OCI-LY3 (cell line): ENCODE measurements around the gene TIPIN.
"Not testable (repeated sequence)": the region's sequence is repeated elsewhere in the genome, so short reads cannot be mapped to it uniquely, and the experiment has no call there.

Source experiments
- H2AFZ ChIP-seq: fragments of 200-600, 300-600 bp; shearing (Covaris generic); 2 replicates; pipeline ENCODE4 v1.6.0; 2014; ENCODE audit warnings: antibody characterized with exemption, low read depth, low read length
- H3K27ac ChIP-seq: fragments of 200-600, 300-600 bp; sonication (generic); 2 replicates; pipeline ENCODE4 v1.5.1; 2014; ENCODE audit warnings: mild to moderate bottlenecking, low read length, moderate library complexity, mixed read lengths
- H3K27me3 ChIP-seq: fragments of 200-600, 300-600 bp; sonication (generic); 2 replicates; pipeline ENCODE4 v1.6.1; 2014; ENCODE audit warnings: low read depth, low read length, mixed read lengths
- H3K36me3 ChIP-seq: fragments of 200-600, 300-600 bp; sonication (generic); replicated peaks from 2 replicates; pipeline ENCODE3; 2014; ENCODE audit warnings: low read depth, low read length, mixed read lengths
- H3K4me1 ChIP-seq: fragments of 300-600, 200-600 bp; sonication (generic); 2 replicates; pipeline ENCODE4 v1.6.1; 2014; ENCODE audit warnings: low read length, mixed read lengths
- H3K4me2 ChIP-seq: fragments of 200-600, 300-600 bp; sonication (generic); 2 replicates; pipeline ENCODE4 v1.6.1; 2014; ENCODE audit warnings: low read length, mixed read lengths
- H3K4me3 ChIP-seq: fragments of 300-600, 200-600 bp; sonication (generic); 2 replicates; pipeline ENCODE4 v1.5.1; 2014; ENCODE audit warnings: antibody characterized with exemption, mild to moderate bottlenecking, low read length, moderate library complexity
- H3K79me2 ChIP-seq: fragments of 300-600, 200-600 bp; shearing (Covaris generic); 2 replicates; pipeline ENCODE4 v1.6.1; 2014; ENCODE audit warnings: mild to moderate bottlenecking, low read length, mixed read lengths
- H3K9ac ChIP-seq: fragments of 300-600, 200-600 bp; shearing (Covaris generic); 2 replicates; pipeline ENCODE4 v1.6.0; 2014; ENCODE audit warnings: mild to moderate bottlenecking, low read length, moderate library complexity
- H3K9me3 ChIP-seq: fragments of 200-600, 300-600 bp; shearing (Covaris generic); 2 replicates; pipeline ENCODE4 v1.6.1; 2014; ENCODE audit warnings: low read length, mixed read lengths; ENCODE audit not compliant: insufficient read depth
- H4K20me1 ChIP-seq: fragments of 200-600, 300-600 bp; sonication (generic); 2 replicates; pipeline ENCODE4 v1.6.1; 2016; ENCODE audit warnings: low read length, mixed read lengths; ENCODE audit not compliant: insufficient read depth
- EZH2phosphoT487 ChIP-seq: fragments of 200-600 bp; shearing (Covaris generic); IDR thresholded peaks from 2 replicates; pipeline ENCODE4 v1.6.1; 2018; ENCODE audit warnings: antibody characterized with exemption, mixed run types, low read depth
- TF ChIP-seq, protein P1 (sequence below): fragments of 200-600, 300-600 bp; sonication (generic); IDR thresholded peaks from 2 replicates; pipeline ENCODE4 v1.5.1; 2014; ENCODE audit warnings: antibody characterized with exemption, low read length, low read depth

Gene TIPIN

DNA sequence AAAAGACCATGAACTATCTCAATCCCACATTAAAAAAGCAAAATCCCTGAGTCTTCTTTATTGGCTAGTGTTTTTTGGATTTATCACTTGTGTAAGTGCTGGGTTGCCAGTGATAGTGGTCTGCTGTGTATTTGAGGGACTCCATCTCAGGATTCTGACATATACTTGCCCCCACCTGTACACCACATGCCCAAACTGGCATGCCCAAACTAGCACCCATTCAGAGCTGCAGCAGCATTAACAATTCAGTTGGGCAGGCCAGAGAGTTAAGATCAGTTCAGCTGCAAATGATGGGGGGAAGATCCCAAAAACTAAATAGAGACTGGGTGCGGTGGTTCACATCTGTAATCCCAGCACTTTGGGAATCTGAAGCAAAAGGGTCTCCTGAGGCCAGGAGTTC is 6.3 kb upstream of the TIPIN start:
- no peaks in the 10 kb centered on the region for H4K20me1 ChIP-seq
- H3K4me2 ChIP-seq, result no peak overlapping the region
- no peaks in the 10 kb centered on the region for H3K9me3 ChIP-seq
- no peak overlapping the region for H2AFZ ChIP-seq
- no peak overlapping the region for H3K27ac ChIP-seq
- no peaks in the 10 kb centered on the region for H3K36me3 ChIP-seq
- TF ChIP-seq EZH2phosphoT487, result no peak
- TF ChIP-seq, protein P1, sequence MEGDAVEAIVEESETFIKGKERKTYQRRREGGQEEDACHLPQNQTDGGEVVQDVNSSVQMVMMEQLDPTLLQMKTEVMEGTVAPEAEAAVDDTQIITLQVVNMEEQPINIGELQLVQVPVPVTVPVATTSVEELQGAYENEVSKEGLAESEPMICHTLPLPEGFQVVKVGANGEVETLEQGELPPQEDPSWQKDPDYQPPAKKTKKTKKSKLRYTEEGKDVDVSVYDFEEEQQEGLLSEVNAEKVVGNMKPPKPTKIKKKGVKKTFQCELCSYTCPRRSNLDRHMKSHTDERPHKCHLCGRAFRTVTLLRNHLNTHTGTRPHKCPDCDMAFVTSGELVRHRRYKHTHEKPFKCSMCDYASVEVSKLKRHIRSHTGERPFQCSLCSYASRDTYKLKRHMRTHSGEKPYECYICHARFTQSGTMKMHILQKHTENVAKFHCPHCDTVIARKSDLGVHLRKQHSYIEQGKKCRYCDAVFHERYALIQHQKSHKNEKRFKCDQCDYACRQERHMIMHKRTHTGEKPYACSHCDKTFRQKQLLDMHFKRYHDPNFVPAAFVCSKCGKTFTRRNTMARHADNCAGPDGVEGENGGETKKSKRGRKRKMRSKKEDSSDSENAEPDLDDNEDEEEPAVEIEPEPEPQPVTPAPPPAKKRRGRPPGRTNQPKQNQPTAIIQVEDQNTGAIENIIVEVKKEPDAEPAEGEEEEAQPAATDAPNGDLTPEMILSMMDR, result no peak
- peaks cover 37% of the 10 kb centered on the region for H3K4me1 ChIP-seq
- H3K27me3 ChIP-seq, result no peaks in the 10 kb centered on the region
- no peak overlapping the region for H3K9ac ChIP-seq
- no peak overlapping the region for H3K4me3 ChIP-seq
- H3K79me2 ChIP-seq, result no peaks in the 10 kb centered on the region

DNA sequence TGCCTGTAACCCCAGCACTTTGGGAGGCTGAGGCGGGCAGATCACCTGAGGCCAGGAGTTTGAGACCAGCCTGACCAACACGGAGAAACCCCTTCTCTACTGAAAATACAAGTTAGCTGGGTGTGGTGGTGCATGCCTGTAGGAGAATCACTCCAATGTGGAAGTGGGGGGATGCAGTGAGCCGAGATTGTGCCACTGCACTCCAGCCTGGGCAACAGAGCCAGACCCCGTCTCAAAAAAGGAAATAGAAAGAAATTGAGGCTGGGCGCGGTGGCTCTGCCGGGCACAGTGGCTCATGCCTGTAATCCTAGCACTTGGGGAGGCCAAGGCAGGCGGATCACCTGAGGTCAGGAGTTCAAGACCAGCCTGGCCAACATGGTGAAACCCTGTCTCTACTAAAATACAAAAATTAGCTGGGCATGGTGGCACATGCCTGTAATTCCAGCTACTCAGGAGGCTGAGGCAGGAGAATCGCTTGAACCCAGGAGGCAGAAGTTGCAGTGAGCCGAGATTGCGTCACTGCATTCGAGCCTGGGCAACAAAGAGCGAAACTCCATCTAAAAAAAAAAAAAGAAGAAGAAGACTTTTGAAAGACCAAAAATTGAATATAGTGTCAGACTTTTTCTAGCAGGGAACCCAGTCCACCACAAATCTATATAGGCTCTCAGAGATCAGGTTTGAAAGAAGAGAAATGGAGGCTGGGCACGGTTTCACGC is 5.4 kb upstream of the TIPIN start:
- H3K9me3 ChIP-seq, H3K79me2 ChIP-seq, H2AFZ ChIP-seq, H3K27me3 ChIP-seq, H3K36me3 ChIP-seq, H3K27ac ChIP-seq, H4K20me1 ChIP-seq, H3K4me3 ChIP-seq: not testable (repeated sequence)
- peaks cover 42% of the 10 kb centered on the region for H3K4me1 ChIP-seq
- H3K9ac ChIP-seq, result peak overlapping the region; percentile 13; the same call in 1 of the 2 replicates
- peak overlapping the region; percentile 28 for H3K4me2 ChIP-seq

DNA sequence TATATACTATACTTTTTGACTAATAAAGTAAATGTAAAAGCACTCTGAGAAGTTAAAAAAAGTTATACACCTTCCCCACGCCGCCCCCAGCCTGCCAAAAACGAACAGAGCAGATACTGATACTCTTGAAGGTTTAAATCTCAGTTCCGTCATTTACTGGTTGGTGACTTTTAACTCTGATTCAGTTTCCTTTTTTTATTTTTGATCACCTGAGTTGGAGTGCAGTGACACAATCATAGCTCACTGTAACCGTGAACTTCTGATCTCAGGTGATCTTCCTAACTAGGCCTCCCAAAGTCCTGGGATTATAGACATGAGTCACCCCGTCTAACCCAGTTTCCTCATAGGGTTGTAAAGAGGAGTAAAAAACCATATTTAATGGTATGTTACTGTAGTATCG is 3.3 kb upstream of the TIPIN start:
- Histone ChIP-seq H3K9me3 (no peaks in the 10 kb centered on the region), H2AFZ (peak overlapping the region; percentile 48), H3K9ac (peak overlapping the region; percentile 62), H3K27ac (peak overlapping the region; percentile 87), H3K79me2 (peaks cover 18% of the 10 kb centered on the region), H3K27me3 (no peaks in the 10 kb centered on the region), H3K4me2 (peak overlapping the region; percentile 69), H4K20me1 (no peaks in the 10 kb centered on the region), H3K36me3 (no peaks in the 10 kb centered on the region), H3K4me3 (peak overlapping the region; percentile 25), H3K4me1 (peaks cover 50% of the 10 kb centered on the region)
- TF ChIP-seq, protein P1, result 0 out of 2 replicates have a peak, but pooled peaks have one; percentile 4
- TF ChIP-seq EZH2phosphoT487, result no peak

DNA sequence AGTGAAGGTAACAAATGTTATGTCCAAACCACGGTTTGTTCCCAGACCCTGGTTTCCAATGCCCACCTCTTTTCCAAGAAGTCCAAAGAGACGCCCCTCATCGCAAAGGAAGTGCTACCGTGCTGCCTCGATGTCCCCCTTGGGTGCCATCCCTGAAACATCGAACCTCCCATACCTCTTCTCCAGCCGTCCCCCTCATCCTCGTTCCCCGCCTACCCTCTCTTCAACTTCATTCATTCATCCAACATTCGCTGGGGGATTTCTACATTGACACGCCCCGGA is 467 bp downstream of the TIPIN start:
- H4K20me1 ChIP-seq, result no peaks in the 10 kb centered on the region
- no peaks in the 10 kb centered on the region for H3K9me3 ChIP-seq
- peaks cover 11% of the 10 kb centered on the region for H3K36me3 ChIP-seq
- TF ChIP-seq, protein P1, result no peak
- TF ChIP-seq EZH2phosphoT487, result no peak
- H3K4me2 ChIP-seq, result peak overlapping the region; percentile 84
- H2AFZ ChIP-seq, result peak overlapping the region; percentile 84
- peaks cover 44% of the 10 kb centered on the region for H3K4me1 ChIP-seq
- H3K9ac ChIP-seq, result peak overlapping the region; percentile 98
- H3K27ac ChIP-seq, result peak overlapping the region; percentile 73
- H3K27me3 ChIP-seq, result no peaks in the 10 kb centered on the region
- H3K79me2 ChIP-seq, result peaks cover 39% of the 10 kb centered on the region
- peak overlapping the region; percentile 94 for H3K4me3 ChIP-seq

DNA sequence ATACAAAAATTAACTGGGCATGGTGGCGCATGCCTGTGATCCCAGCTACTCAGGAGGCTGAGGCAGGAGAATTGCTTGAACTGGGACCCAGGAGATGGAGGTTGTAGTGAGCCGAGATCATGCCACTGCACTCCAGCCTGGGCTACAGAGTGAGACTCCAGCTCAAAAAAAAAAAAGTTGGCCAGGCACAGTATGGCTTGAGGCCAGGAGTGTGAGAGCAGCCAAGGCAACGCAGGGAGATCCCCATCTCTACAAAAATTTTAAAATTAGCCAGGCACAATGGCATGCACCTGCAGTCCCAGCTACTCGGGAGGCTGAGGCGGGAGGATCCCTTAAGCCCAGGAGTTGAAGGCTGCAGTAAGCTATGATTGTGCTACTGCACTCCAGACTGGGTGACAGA is 8.0 kb downstream of the TIPIN start:
- not testable (repeated sequence) for H3K4me2 ChIP-seq, H3K9ac ChIP-seq, H4K20me1 ChIP-seq, H3K27me3 ChIP-seq, H2AFZ ChIP-seq, H3K9me3 ChIP-seq, H3K4me3 ChIP-seq, H3K27ac ChIP-seq, H3K4me1 ChIP-seq
- peaks cover 35% of the 10 kb centered on the region for H3K36me3 ChIP-seq
- peaks cover 13% of the 10 kb centered on the region for H3K79me2 ChIP-seq
